ENCODE results near the gene FLRT2. TPM values are rescaled to one million over a fixed set of nuclear protein-coding genes. Genes with fewer than 3 reads are reported as not detected.

The FLRT2 gene
- total and polyA plus RNA-seq, 3 donors from 2014 or later = 20.1 to 134 (median 34.4) TPM

- no peak for DNase-seq
- intact Hi-C loops (cut with DNase I; ENCODE audit: low total_unique reads) = no loop called here
- no peak overlapping the region for H3K27ac ChIP-seq
- H3K27me3 ChIP-seq = no peaks in the 10 kb centered on the region
- no peaks in the 10 kb centered on the region for H3K9me3 ChIP-seq
- 56 to 75% methylated on average over 3 of the region's 3 CpGs for WGBS, 2 donors
- H3K4me1 ChIP-seq = no peaks in the 10 kb centered on the region
- H3K4me3 ChIP-seq = no peak overlapping the region
- TF ChIP-seq POLR2A (IDR thresholded peaks at IDR 0.05) (no peak), CTCF (IDR thresholded peaks at IDR 0.05) (no peak)
- no peaks in the 10 kb centered on the region for H3K36me3 ChIP-seq (ENCODE audit: low read depth, missing control alignments)
These were observed 16.4 kb downstream of the FLRT2 start for GRCh38 chr14:85546390-85546789.

GRCh38 chr14:85549697-85550096 lies 19.8 kb downstream of the FLRT2 start:
- 72 to 77% methylated on average over 2 of the region's 2 CpGs for WGBS, 2 donors
- Histone ChIP-seq H3K4me1 (no peaks in the 10 kb centered on the region), H3K27me3 (no peaks in the 10 kb centered on the region), H3K27ac (no peak overlapping the region), H3K4me3 (no peak overlapping the region), H3K36me3 (ENCODE audit: low read depth, missing control alignments) (no peaks in the 10 kb centered on the region), H3K9me3 (no peaks in the 10 kb centered on the region)
- intact Hi-C loops (cut with DNase I; ENCODE audit: low total_unique reads) = no loop called here
- TF ChIP-seq POLR2A (IDR thresholded peaks at IDR 0.05) = no peak
- TF ChIP-seq CTCF (IDR thresholded peaks at IDR 0.05) = no peak
- DNase-seq = no peak

DNA sequence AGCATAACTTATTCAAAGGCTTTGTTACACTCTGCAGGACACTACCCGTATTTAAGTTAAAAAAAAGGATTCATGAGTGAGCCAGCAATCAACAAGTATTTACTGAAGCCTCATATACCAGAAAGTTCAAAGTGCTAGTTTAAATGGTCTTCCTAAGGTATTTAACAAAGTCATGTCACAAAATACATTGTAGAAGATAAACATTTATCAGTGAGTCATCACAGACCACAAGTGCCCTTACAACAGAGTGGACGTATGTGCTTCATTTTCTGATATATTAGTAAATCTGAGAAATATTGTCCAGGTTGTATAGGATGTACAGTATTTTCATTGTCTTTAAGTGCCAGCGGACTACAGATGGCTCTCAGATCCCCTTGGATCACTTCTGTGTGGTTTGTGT lies 24.2 kb downstream of the FLRT2 start:
- intact Hi-C loops (cut with DNase I; ENCODE audit: low total_unique reads) = no loop called here
- no peak for DNase-seq
- Histone ChIP-seq H3K27me3 (no peaks in the 10 kb centered on the region), H3K9me3 (no peaks in the 10 kb centered on the region), H3K4me3 (no peak overlapping the region), H3K4me1 (no peaks in the 10 kb centered on the region), H3K36me3 (ENCODE audit: low read depth, missing control alignments) (no peaks in the 10 kb centered on the region), H3K27ac (no peak overlapping the region)
- 57 to 72% methylated on average over 3 of the region's 3 CpGs for WGBS, 2 donors
- TF ChIP-seq CTCF (IDR thresholded peaks at IDR 0.05) (no peak), POLR2A (IDR thresholded peaks at IDR 0.05) (no peak)

- TF ChIP-seq POLR2A (IDR thresholded peaks at IDR 0.05) = no peak
- H3K27ac ChIP-seq = no peak overlapping the region
- 92 to 97% methylated on average over 1 of the region's 1 CpG for WGBS, 2 donors
- no peak for DNase-seq
- no peaks in the 10 kb centered on the region for H3K9me3 ChIP-seq
- H3K36me3 ChIP-seq (ENCODE audit: low read depth, missing control alignments) = no peaks in the 10 kb centered on the region
- H3K4me1 ChIP-seq = no peaks in the 10 kb centered on the region
- intact Hi-C loops (cut with DNase I; ENCODE audit: low total_unique reads) = no loop called here
- H3K4me3 ChIP-seq = no peak overlapping the region
- no peaks in the 10 kb centered on the region for H3K27me3 ChIP-seq
These were observed 26.3 kb downstream of the FLRT2 start for GRCh38 chr14:85556267-85556666.

DNA sequence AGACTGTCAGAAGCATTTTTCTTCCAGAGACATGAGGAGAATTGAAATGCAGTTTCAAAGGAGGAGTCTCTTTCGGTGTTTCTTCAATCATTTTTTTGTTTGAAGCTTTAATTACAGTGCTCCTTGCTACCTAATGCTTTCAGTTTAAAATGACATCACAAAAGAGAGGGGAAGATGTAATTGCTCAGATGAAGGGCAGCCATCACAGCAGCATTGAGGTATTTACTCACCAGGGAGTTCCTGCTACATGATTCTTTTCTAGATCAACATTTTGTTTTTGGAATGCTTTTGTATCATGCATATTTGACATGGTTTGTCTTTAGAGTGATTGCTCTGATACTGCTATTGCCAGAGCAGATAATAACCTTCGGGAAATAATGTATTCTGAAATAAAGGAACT lies 28.6 kb downstream of the FLRT2 start:
- H3K27ac ChIP-seq = no peak overlapping the region
- no peaks in the 10 kb centered on the region for H3K36me3 ChIP-seq (ENCODE audit: low read depth, missing control alignments)
- H3K4me3 ChIP-seq = no peak overlapping the region
- TF ChIP-seq POLR2A (IDR thresholded peaks at IDR 0.05) (no peak), CTCF (IDR thresholded peaks at IDR 0.05) (no peak)
- DNase-seq = no peak
- H3K9me3 ChIP-seq = no peaks in the 10 kb centered on the region
- no peaks in the 10 kb centered on the region for H3K4me1 ChIP-seq
- WGBS, 2 donors = 76 to 77% methylated on average over 2 of the region's 2 CpGs
- intact Hi-C loops (cut with DNase I; ENCODE audit: low total_unique reads) = no loop called here
- no peaks in the 10 kb centered on the region for H3K27me3 ChIP-seq
